K562 (cell line): ENCODE measurements around the gene PTCH1. TPM values are rescaled to one million over a fixed set of nuclear protein-coding genes. Genes with fewer than 3 reads are reported as not detected.
A peak's percentile ranks its signal among the peaks of the same experiment; 100 is the strongest.

Source experiments
- ATF7 ChIP-seq: fragments of 450-650 bp; IDR thresholded peaks from 2 replicates; pipeline ENCODE4 v1.7.1; 2014; ENCODE audit warnings: mild to moderate bottlenecking, moderate library complexity
- BDP1 ChIP-seq: IDR thresholded peaks from 3 replicates; pipeline ENCODE4 v1.6.1; 2011; ENCODE audit not compliant: insufficient read length, insufficient read depth
- CBX3 ChIP-seq, 2 experiments: IDR thresholded peaks; 1 replicate in 1 of 2; 2 replicates in 1 of 2; pipeline ENCODE4 v1.6.1; 2012; ENCODE audit warnings: inconsistent platforms in 2 of 2, low read length in 2 of 2, borderline replicate concordance in 1 of 2, control low read depth in 1 of 2
- CGGBP1 ChIP-seq: fragments of 250-450 bp; sonication (Bioruptor Pico); IDR thresholded peaks from 2 replicates; pipeline ENCODE4 v1.9.0; 2021; ENCODE audit warnings: mild to moderate bottlenecking
- CHAMP1 ChIP-seq: fragments of 450-650 bp; IDR thresholded peaks from 2 replicates; pipeline ENCODE4 v1.6.1; 2016; ENCODE audit warnings: mild to moderate bottlenecking
- CREM ChIP-seq: IDR thresholded peaks from 2 replicates; pipeline ENCODE4 v1.6.1; 2014; ENCODE audit warnings: antibody characterized with exemption, low read depth
- DACH1 ChIP-seq: fragments of 450-650 bp; IDR thresholded peaks from 2 replicates; pipeline ENCODE4 v1.6.1; 2018; ENCODE audit not compliant: partially characterized antibody
- DNMT1 ChIP-seq: fragments of 450-650 bp; IDR thresholded peaks from 2 replicates; pipeline ENCODE4 v1.6.1; 2016; ENCODE audit warnings: antibody characterized with exemption, mild to moderate bottlenecking
- FIP1L1 ChIP-seq: fragments of 200-400 bp; formaldehyde crosslinking; IDR thresholded peaks from 2 replicates; pipeline ENCODE4 v1.6.1; 2018; ENCODE audit warnings: mild to moderate bottlenecking, low read depth, low read length; ENCODE audit not compliant: poor library complexity, severe bottlenecking
- GABPB1 ChIP-seq: sonication (generic); formaldehyde crosslinking; IDR thresholded peaks from 2 replicates; pipeline ENCODE4 v1.8.0; 2022; ENCODE audit warnings: mild to moderate bottlenecking, missing genetic modification reagents
- HIVEP1 ChIP-seq: fragments of 250-450 bp; sonication (Bioruptor Pico); IDR thresholded peaks from 2 replicates; pipeline ENCODE4 v1.4.0; 2020; ENCODE audit warnings: mild to moderate bottlenecking
- ILF3 ChIP-seq: fragments of 450-650 bp; IDR thresholded peaks from 2 replicates; pipeline ENCODE4 v1.6.1; 2018; ENCODE audit warnings: antibody characterized with exemption, mild to moderate bottlenecking, moderate library complexity, borderline replicate concordance
- IRF1 ChIP-seq: sonication (generic); formaldehyde crosslinking; IDR thresholded peaks from 2 replicates; pipeline ENCODE4 v1.8.0; 2022; ENCODE audit warnings: missing genetic modification reagents, mild to moderate bottlenecking, borderline replicate concordance
- LARP7 ChIP-seq: fragments of 450-650 bp; IDR thresholded peaks from 2 replicates; pipeline ENCODE4 v1.6.1; 2016
- LEF1 ChIP-seq: fragments of 450-650 bp; IDR thresholded peaks from 2 replicates; pipeline ENCODE4 v1.6.1; 2016; ENCODE audit warnings: mild to moderate bottlenecking
- MCM3 ChIP-seq: fragments of 450-650 bp; IDR thresholded peaks from 2 replicates; pipeline ENCODE4 v1.6.1; 2016
- RCOR1 ChIP-seq, 2 experiments: IDR thresholded peaks; 2 replicates each; pipeline ENCODE4 v1.6.1; 2012; ENCODE audit warnings: low read depth in 2 of 2, low read length in 2 of 2, borderline replicate concordance in 1 of 2, improper control_type of control experiment in 1 of 2
- RUNX1 ChIP-seq: sonication (generic); IDR thresholded peaks from 2 replicates; pipeline ENCODE4 v1.6.1; 2016; ENCODE audit warnings: antibody characterized with exemption, low read depth
- SPI1 ChIP-seq: IDR thresholded peaks from 2 replicates; pipeline ENCODE4 v1.6.1; 2011; ENCODE audit warnings: low read depth, low read length, control low read depth, borderline replicate concordance
- SRSF3 ChIP-seq: fragments of 200-400 bp; formaldehyde crosslinking; IDR thresholded peaks from 2 replicates; pipeline ENCODE4 v1.6.1; 2016; ENCODE audit warnings: mild to moderate bottlenecking, low read length, moderate library complexity; ENCODE audit not compliant: insufficient read depth
- TBP ChIP-seq: optimal IDR thresholded peaks from 2 replicates; pipeline ENCODE3; 2011; ENCODE audit warnings: low read depth, low read length, improper control_type of control experiment
- TCFL5 ChIP-seq: fragments of 250-450 bp; sonication (Bioruptor Pico); conservative IDR thresholded peaks from 2 replicates; pipeline ENCODE4 v1.6.1; 2021; ENCODE audit warnings: mild to moderate bottlenecking, moderate library complexity, matching md5 sums
- ZBTB8A ChIP-seq: fragments of 450-650 bp; IDR thresholded peaks from 2 replicates; pipeline ENCODE4 v1.6.1; 2018; ENCODE audit warnings: mild to moderate bottlenecking, moderate library complexity; ENCODE audit not compliant: partially characterized antibody
- ZC3H8 ChIP-seq: fragments of 450-650 bp; IDR thresholded peaks from 2 replicates; pipeline ENCODE4 v1.6.1; 2017
- ZNF124 ChIP-seq: sonication (generic); formaldehyde crosslinking; IDR thresholded peaks from 2 replicates; pipeline ENCODE4 v1.8.1; 2022; ENCODE audit warnings: missing genetic modification reagents
- ZNF232 ChIP-seq: sonication (generic); formaldehyde crosslinking; IDR thresholded peaks from 2 replicates; pipeline ENCODE4 v1.8.0; 2022; ENCODE audit warnings: mild to moderate bottlenecking, missing genetic modification reagents
- polyA plus RNA-seq, 8 experiments: library from polyadenylated mRNA; depleted of rRNA in 4 of 8; stranded (reverse) in 5 of 8; unstranded in 3 of 8; fragments of >200 nt; fragmentation: Nextera tagmentation in 2 of 8; fragmentation: Illumina TruSeq in 1 of 8; extraction: Ambion mirVana in 2 of 8; extraction: Trizol in 1 of 8; gene quantifications; 2 replicates each; pipeline versions ENCODE4 v1.2.1 to v1.2.3, GENCODE V29; 2011 to 2014; ENCODE audit warnings: inconsistent platforms in 1 of 8, missing spikeins in 1 of 8
- total RNA-seq, 7 experiments: library from RNA; depleted of rRNA in 6 of 7; stranded (reverse); fragments of >200 nt in 6 of 7; fragmentation: Illumina TruSeq in 2 of 7; extraction: Trizol in 2 of 7; gene quantifications; 2 replicates each; pipeline versions ENCODE4 v1.2.1 to v1.2.3, GENCODE V29; 2011 to 2021; ENCODE audit warnings: low replicate concordance in 1 of 7
- TF ChIP-seq, protein P1 (sequence below): fragments of 450-650 bp; IDR thresholded peaks from 2 replicates; pipeline ENCODE4 v1.6.1; 2016; ENCODE audit warnings: antibody characterized with exemption

Gene PTCH1
- total and polyA plus RNA-seq, 9 of the 15 experiments (the other 6 are each of a cell fraction or from before 2014, with no cell fraction given), result 0.70 to 9.9 (median 3.8) TPM

DNA sequence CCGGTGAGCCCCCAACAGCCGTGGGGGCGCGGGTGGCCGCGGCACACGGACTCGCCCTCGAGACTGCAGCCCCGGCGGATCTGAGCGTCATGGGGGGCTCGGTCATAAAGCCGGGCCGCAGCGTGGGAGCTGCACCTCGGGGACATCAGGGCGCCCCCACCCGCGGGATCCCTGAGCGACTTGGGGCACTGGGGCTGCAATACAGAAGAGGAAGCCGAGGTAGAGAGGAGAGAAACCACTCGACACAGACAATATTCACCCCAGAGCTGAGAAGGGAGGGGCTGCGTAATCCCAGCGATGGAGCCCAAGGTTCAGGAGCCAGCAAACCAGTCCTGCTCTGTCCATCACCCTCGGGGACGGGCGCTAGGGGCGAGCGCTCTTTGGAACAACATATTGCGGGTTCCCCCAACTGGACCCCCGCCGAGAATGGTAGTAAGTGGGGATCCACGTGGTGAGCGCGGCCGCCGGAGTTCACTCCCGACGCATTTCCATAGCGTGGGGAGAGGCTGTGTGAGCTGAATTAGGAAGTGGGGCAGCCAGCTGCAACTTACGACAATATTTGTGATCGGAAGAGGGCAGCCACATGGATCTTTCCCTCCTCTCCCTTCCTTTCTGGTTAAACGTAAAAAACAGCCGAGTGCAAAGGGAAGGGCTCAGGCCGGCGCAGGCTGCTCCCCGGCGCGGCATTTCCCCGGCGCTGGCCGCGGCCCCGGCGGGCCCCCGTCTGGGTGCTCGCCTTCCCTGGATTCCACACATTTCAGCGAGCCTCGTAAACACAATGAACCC, 9.9 kb downstream of the PTCH1 start (continued):
- TF ChIP-seq DNMT1, result no peak
- no peak for TF ChIP-seq LARP7
- no peak for TF ChIP-seq LEF1
- TF ChIP-seq GABPB1 (CRISPR knock-in tag), result 0 out of 2 replicates have a peak, but pooled peaks have one; percentile 1
- TF ChIP-seq SRSF3, result no peak
- TF ChIP-seq CGGBP1 (CRISPR knock-in tag), result no peak
- no peak for TF ChIP-seq BDP1
- TF ChIP-seq ZC3H8, result no peak
- TF ChIP-seq ILF3, result 0 out of 2 replicates have a peak, but pooled peaks have one; percentile 32
- TF ChIP-seq TBP, result no peak
- TF ChIP-seq CBX3 (IDR thresholded peaks at IDR 0.05; ENCODE audit: borderline replicate concordance in 1 of 2, low read length in 2 of 2), result no peak
- peak; percentile 50; the same call in 1 of the 2 replicates for TF ChIP-seq CREM
- no peak for TF ChIP-seq RUNX1
- no peak for TF ChIP-seq MCM3
- TF ChIP-seq, protein P1, sequence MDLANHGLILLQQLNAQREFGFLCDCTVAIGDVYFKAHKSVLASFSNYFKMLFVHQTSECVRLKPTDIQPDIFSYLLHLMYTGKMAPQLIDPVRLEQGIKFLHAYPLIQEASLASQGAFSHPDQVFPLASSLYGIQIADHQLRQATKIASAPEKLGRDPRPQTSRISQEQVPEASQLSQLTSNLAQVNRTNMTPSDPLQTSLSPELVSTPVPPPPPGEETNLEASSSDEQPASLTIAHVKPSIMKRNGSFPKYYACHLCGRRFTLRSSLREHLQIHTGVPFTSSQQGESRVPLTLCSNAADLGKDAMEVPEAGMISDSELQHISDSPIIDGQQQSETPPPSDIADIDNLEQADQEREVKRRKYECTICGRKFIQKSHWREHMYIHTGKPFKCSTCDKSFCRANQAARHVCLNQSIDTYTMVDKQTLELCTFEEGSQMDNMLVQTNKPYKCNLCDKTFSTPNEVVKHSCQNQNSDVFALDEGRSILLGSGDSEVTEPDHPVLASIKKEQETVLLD, result peak; percentile 53; the same call in 1 of the 2 replicates
- TF ChIP-seq ZNF232 (CRISPR knock-in tag), result no peak
- no peak for TF ChIP-seq CHAMP1
- no peak for TF ChIP-seq ZNF124 (CRISPR knock-in tag)
- TF ChIP-seq IRF1, result no peak
- peak; percentile 40; the same call in 1 of the 2 replicates for TF ChIP-seq SPI1
- TF ChIP-seq DACH1, result no peak
- TF ChIP-seq ZBTB8A, result no peak
- no peak; a peak in 1 of 4 replicates for TF ChIP-seq RCOR1 (IDR thresholded peaks at IDR 0.05; ENCODE audit: borderline replicate concordance in 1 of 2, low read depth in 2 of 2, low read length in 2 of 2)
- TF ChIP-seq ATF7, result no peak
- no peak for TF ChIP-seq HIVEP1 (CRISPR knock-in tag)
- TF ChIP-seq TCFL5 (CRISPR knock-in tag), result no peak
- peak; percentile 13 for TF ChIP-seq FIP1L1
